ENCODE measurements around the gene HBP1.
"Not testable (repeated sequence)": the region's sequence is repeated elsewhere in the genome, so short reads cannot be mapped to it uniquely, and the experiment has no call there.

The HBP1 gene

GRCh38 chr7:107185716-107186115 lies 16.9 kb downstream of the HBP1 start:
- no peak for DNase-seq (ENCODE audit: low spot score)

GRCh38 chr7:107186240-107186639 lies 17.4 kb downstream of the HBP1 start:
- no peak for DNase-seq (ENCODE audit: low spot score)

DNA sequence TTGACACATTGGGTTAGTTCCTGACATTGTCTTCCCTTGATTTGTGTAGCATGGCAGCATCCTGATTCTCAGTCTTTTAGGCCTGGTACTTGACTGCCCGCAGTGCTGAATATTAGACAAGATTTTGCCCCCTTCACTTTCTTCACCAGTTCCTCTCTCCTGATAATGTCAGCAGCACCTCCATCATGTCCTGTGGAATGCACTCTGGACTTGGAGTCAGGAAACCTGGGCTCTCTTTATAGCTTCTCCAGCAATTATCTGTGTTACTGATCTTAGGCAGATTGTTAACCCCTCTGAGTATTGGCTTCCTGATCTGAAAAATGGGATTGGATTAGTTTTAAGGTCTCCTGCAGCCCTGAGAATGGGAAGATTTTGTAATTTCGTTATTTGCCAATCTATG lies 19.0 kb downstream of the HBP1 start:
- no peak for DNase-seq (ENCODE audit: low spot score)

DNA sequence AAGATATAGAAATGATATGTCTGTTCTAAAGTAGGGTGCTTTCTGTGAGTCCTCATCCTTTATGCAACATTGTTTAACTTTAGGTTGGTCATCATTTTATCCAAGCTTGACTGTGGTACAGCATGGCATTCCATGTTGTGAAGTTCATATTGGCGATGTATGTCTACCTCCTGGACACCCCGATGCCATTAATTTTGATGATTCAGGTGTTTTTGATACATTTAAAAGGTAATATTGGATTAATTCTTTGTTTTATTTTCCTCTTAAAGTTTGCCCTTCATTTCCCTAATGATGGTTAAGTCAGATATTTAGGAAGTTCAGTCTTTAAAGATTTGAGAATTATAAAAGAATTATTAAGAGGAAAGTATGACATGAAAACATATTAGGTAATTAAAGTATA lies 21.3 kb downstream of the HBP1 start:
- DNase-seq (ENCODE audit: low spot score): no peak

DNA sequence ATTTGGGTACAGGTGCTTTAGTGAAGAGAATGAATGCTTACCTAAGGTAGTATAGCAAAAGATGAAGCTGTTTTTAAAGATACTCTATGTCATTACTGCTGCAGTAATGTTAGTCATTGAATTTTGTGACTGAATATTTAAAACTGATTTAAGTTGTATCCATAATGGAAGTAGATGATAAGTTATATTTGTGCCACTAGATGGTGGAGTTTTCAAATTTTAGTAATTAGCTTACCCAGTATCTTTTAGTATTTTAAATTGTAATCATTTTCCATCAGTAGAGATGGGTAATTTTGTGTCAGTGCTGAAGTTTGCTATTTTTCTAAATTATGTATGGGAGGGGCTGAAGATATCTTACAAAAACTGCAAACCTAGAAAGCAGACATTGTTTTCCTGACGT lies 25.2 kb downstream of the HBP1 start:
- no peak for DNase-seq (ENCODE audit: low spot score)

GRCh38 chr7:107196834-107197610 lies 28.2 kb downstream of the HBP1 start:
- no peak for DNase-seq (ENCODE audit: low spot score)

GRCh38 chr7:107201795-107202450 lies 33.1 kb downstream of the HBP1 start:
- DNase-seq (ENCODE audit: low spot score): no peak

DNA sequence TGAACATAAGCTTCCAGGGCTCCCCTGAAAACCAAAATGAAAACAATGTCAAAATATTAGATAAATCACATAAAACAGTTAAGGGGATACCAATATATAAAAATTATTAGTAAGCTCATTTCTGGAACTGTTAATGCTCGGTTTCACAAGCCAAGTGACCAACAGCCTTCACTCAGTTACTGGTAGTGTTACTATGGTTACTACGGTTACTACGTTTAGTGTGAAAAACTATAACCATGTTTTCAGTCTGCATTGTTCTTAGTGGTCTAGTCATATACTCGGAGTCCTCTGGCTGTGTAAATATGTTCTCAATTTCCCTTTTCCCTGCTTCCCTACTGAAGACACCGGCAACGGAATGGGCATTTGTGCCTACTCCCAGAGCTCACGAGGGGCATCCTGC lies 34.8 kb downstream of the HBP1 start:
- DNase-seq (ENCODE audit: low spot score): no peak

DNA sequence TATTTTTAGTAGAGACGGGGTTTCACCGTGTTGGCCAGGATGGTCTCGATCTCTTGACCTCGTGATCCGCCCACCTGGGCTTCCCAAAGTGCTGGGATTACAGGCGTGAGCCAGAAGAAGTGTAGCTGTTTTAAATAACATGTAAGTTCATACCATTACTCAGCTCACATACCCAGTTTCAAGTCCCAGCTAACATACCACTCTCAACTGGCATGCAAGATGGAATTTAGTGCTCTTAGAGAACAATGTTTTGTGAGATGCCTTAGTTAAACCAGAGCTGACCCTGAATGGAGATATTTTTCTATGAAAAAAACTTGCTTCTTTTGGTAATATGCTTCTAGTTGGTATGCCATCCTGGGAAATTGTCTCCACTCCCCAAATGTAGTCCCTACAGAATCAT lies 37.3 kb downstream of the HBP1 start:
- DNase-seq (ENCODE audit: low spot score): no peak

DNA sequence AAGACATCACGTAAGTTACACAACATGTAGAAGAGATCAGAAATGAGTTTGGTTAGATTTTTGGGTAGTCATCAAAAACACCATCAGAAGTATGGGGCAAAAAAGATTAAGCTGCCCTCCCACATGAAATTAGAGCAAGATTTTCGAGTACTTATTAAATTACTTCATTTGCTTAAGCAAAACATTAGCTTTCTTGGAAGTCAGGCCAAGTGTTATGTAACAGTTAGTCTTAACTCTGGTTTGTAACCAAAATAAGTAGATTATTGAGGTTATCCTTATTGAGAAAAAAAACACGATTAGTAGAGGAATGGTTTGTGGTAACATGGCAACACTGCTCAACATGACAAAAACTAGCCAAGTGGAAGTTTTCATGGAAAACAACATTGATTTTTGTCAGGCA lies 37.9 kb downstream of the HBP1 start:
- no peak for DNase-seq (ENCODE audit: low spot score)

DNA sequence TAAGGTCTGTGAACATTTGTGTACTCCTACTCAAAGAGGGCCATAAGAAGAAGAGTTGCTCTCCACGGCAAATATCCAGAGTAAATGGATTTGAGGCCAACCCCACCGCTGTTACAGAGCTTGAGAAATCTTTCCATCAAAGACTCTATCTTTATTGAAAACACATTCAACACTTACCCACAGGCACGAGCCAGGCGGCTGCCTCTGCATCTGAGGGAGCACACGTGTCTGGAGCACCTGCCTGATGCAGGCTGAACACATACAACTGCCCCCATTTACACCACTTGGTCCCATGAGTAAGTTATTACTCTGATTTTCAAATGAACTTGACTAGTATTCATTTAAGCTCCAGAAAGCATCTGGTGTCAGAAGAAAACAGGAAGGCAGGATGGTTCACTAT lies 38.7 kb downstream of the HBP1 start:
- no peak for DNase-seq (ENCODE audit: low spot score)

GRCh38 chr7:107208024-107208521 lies 39.3 kb downstream of the HBP1 start:
- no peak for DNase-seq (ENCODE audit: low spot score)

- no peak for DNase-seq (ENCODE audit: low spot score)
These were observed 39.8 kb downstream of the HBP1 start for GRCh38 chr7:107208563-107208962.

GRCh38 chr7:107209565-107209964 lies 40.8 kb downstream of the HBP1 start:
- no peak for DNase-seq (ENCODE audit: low spot score)

DNA sequence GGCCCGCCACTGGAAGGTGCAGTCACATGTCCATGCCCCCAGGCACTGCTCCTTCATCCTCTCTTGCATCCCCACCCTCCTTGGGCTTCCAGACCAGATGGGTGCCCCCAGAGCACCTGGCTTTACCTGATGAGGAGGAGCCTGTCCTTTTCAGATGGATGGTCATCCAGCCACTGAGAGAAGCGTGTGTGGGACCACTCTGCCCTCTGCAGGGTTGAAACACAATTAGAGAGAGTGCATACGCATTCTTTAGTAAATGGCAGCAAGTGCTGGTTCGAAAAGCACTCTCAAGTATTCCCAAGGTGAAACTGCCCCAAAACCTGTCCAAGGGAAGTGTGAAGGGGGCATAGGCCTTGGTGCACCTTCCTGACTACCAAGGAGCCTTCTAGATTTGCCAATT lies 41.6 kb downstream of the HBP1 start:
- no peak for DNase-seq (ENCODE audit: low spot score)

DNA sequence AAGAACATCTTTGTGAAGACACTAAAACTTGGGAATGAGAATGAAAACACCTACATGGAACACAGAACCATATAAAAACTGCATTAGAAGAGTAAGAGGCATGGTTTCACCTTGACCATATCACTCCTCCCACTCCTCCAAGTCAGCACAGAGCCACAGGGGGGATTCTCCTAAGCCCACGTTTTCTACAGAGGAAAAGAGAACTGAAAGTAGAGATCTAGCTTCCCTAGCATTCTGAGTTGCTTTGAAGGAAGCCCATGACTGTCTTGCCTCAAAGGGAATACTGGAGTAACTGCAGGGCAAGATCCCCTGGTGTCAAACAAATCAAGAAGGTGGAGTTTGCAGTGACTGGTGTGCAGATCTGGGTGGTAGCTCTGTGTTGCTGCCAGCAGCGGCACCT lies 43.9 kb downstream of the HBP1 start:
- DNase-seq (ENCODE audit: low spot score): no peak

GRCh38 chr7:107213193-107213788 lies 44.5 kb downstream of the HBP1 start:
- DNase-seq (ENCODE audit: low spot score): no peak

DNA sequence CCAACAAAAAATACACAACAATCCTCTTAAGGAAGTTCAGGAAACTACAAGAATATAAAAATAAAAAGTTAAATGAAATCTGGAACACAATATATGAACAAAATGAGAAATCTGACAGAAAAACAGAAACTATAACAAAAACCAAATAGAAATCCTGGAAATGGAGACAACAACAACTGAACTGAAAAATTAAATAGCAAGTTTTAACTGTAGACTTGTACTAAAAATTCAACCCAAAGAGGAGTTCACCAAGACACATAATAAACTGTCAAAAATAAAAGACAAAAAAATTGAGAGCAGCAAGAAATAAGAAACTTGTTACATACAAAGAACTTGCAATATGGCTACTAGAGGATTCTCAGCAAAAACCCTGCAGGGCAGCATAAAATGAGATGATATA lies 45.1 kb downstream of the HBP1 start:
- DNase-seq (ENCODE audit: low spot score): no peak

- DNase-seq (ENCODE audit: low spot score): no peak
These were observed 50.9 kb downstream of the HBP1 start for GRCh38 chr7:107219563-107220244.

DNA sequence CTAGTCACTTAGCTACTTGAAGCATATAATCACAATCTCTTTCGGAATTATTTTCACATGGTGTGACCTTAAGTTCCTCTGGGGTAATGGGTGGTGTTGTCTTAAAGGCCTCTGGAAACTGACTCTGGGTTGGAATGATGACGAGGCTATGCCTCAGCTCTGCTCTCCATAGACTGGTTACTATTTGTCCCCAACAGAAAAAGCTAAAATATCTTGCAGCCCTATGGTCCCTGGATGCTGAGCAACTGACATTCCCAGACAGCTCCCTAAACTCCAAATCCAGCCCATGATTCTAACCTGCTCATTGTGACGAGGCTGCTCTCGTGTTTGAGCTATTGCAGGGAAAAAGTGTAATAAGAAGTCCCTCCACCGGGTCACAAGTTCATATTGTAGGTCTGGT lies 51.6 kb downstream of the HBP1 start:
- DNase-seq (ENCODE audit: low spot score): no peak

GRCh38 chr7:107220806-107221205 lies 52.0 kb downstream of the HBP1 start:
- DNase-seq (ENCODE audit: low spot score): not testable (repeated sequence)

- DNase-seq (ENCODE audit: low spot score): no peak
These were observed 55.8 kb downstream of the HBP1 start for GRCh38 chr7:107224374-107225223.
